ENCODE data around the gene GATD1.

GATD1 gene

GRCh38 chr11:795634-796564, 18.6 kb upstream of the GATD1 start:
- DNase-seq (ENCODE audit: low read depth) = peak; percentile 73

- DNase-seq (ENCODE audit: low read depth) = no peak
Observed at GRCh38 chr11:794766-795633, 17.7 kb upstream of the GATD1 start.

- no peak for DNase-seq (ENCODE audit: low read depth)
Observed at GRCh38 chr11:794013-794765, 16.9 kb upstream of the GATD1 start.

GRCh38 chr11:793556-793955, 16.3 kb upstream of the GATD1 start:
- no peak for DNase-seq (ENCODE audit: low read depth)

GRCh38 chr11:792873-793272, 15.6 kb upstream of the GATD1 start:
- DNase-seq (ENCODE audit: low read depth) = no peak

- DNase-seq (ENCODE audit: low read depth) = no peak
Observed at GRCh38 chr11:792535-792821, 15.2 kb upstream of the GATD1 start.

GRCh38 chr11:791658-792534, 14.6 kb upstream of the GATD1 start:
- no peak for DNase-seq (ENCODE audit: low read depth)

- DNase-seq (ENCODE audit: low read depth) = no peak
Observed at GRCh38 chr11:790721-791564, 13.7 kb upstream of the GATD1 start.

GRCh38 chr11:789943-790342, 12.7 kb upstream of the GATD1 start, which contains the start of gene CEND1:
TSS of gene CEND1 (minus strand) at chr11:790090. CDS start at chr11:788576, 1,514 bp downstream.
- DNase-seq (ENCODE audit: low read depth) = no peak

GRCh38 chr11:788953-789940, 12.0 kb upstream of the GATD1 start:
- DNase-seq (ENCODE audit: low read depth) = no peak

GRCh38 chr11:788009-788640, 10.8 kb upstream of the GATD1 start:
- DNase-seq (ENCODE audit: low read depth) = no peak

- DNase-seq (ENCODE audit: low read depth) = no peak
Observed at GRCh38 chr11:787084-787675, 9.9 kb upstream of the GATD1 start.

- DNase-seq (ENCODE audit: low read depth) = no peak
Observed at GRCh38 chr11:786235-787083, 9.2 kb upstream of the GATD1 start.

- DNase-seq (ENCODE audit: low read depth) = no peak
Observed at GRCh38 chr11:783581-784015, 6.3 kb upstream of the GATD1 start.

GRCh38 chr11:782264-783174, 5.2 kb upstream of the GATD1 start:
- no peak for DNase-seq (ENCODE audit: low read depth)

- DNase-seq (ENCODE audit: low read depth) = no peak
Observed at GRCh38 chr11:779955-780532, 2.8 kb upstream of the GATD1 start.

All from stimulated activated CD8-positive, alpha-beta memory T cell treated with anti-CD3 and anti-CD28 coated beads, Interleukin-12 subunit alpha, Interleukin-12 subunit beta, amount 100 ng/mL, for 4 hours (primary cell).